GM12874 (cell line): Measurements from ENCODE around the gene KDM3A.
A peak's percentile ranks its signal among the peaks of the same experiment; 100 is the strongest.

Experiments
- CTCF ChIP-seq: IDR thresholded peaks from 2 replicates; pipeline ENCODE4 v1.5.1; 2011; ENCODE audit warnings: low read depth, mild to moderate bottlenecking, control low read depth, low read length, moderate library complexity; ENCODE audit not compliant: insufficient read depth

KDM3A gene

GRCh38 chr2:86507600-86507999 is 66.4 kb downstream of the KDM3A start:
- no peak for TF ChIP-seq CTCF

GRCh38 chr2:86510436-86510933 is 69.3 kb downstream of the KDM3A start:
- no peak for TF ChIP-seq CTCF

GRCh38 chr2:86512034-86512433 is 70.9 kb downstream of the KDM3A start:
- TF ChIP-seq CTCF, result no peak

- no peak for TF ChIP-seq CTCF
These were observed 71.7 kb downstream of the KDM3A start for GRCh38 chr2:86512892-86513291.

DNA sequence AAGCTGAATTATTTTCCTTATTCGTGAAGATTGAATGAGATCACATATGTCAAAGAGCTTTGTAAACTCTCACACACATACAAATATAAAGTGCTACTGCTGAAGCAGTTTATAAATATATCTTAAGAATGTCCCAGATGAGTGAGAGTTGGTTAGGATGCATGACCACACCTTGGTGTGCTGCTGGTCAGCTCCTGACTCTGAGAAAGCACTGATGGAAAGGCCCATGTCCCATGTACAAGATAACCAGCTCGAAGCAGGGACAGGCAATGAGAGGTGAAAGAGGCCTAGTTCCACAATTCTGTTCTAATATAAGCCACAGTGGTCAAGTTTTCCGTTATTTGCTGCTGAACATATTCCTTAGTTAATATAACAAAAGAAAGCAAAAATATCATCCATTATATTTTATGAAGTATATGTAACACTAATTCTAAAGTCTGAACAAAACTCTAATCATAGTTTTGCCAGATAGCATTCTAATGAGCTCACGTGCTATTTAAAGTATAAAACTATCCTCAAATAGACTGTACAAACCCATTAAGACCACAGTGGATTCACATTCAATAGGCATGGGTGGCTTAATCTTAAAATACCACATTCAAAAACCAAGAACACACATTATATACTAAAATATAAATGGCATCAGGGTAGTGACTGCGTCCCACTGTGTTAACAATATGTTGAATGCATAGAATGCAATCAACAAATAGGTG is 72.9 kb downstream of the KDM3A start:
- TF ChIP-seq CTCF, result no peak

DNA sequence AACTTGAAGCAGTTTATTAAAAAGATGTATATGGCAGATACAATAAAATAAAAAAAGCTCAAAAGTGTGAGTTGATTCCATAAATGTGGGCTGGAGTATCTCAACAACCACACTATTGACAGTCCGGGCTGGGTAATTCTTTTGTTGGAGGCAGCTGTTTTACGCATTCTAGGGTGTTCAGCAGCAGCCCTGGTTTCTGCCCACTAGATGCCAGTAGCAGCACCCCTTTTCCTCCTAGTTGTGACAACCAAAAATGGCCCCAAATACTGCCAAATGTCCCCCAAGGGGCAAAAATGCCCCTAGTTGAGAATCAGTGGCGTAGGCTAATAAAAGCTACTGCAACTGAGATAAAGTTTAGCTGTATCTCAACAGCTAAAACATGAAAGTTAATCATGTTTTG is 77.3 kb downstream of the KDM3A start:
- peak; percentile 11; the same call in 1 of the 2 replicates for TF ChIP-seq CTCF

DNA sequence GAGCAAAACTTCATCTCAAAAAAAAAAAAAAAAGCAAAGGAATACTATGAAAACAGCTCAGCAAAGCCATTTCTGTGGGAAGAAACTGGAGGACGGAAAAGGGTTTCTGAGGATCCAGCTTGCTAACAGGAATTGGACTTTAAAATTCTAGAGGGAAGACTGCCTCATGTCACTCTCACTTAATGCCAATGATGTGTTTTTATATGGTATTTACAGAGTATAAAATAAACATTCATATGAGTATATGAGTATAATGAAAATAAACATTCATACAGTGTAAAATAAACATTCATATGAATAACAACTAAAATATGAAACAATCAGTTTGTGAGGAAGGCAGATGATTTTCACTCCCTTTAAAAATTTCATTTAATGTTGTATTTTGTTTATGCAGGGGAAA is 78.2 kb downstream of the KDM3A start:
- TF ChIP-seq CTCF, result no peak

GRCh38 chr2:86520153-86520552 is 79.0 kb downstream of the KDM3A start:
- no peak for TF ChIP-seq CTCF
